HCT116 (cell line): ENCODE data around the gene GPX2. TPM values are rescaled to one million over a fixed set of nuclear protein-coding genes. Genes with fewer than 3 reads are reported as not detected.

Source experiments
- ATAC-seq: fragments of 200-7000 bp; cut with Tn5 transposase; 2 replicates; pipeline ENCODE4 v1.9.1; 2020; ENCODE audit warnings: mild to moderate bottlenecking, moderate library complexity
- Bru-seq: library from RNA; stranded (reverse); fragments of 400-500 nt; gene quantifications from one replicate; lab custom pipeline; 2021; lab: Mats Ljungman, UMichigan
- BruChase-seq, 2 experiments: library from RNA; stranded (reverse); fragments of 400-500 nt; gene quantifications; one replicate each; lab custom pipeline; 2021; lab: Mats Ljungman, UMichigan
- BruUV-seq: library from RNA; stranded (reverse); fragments of 400-500 nt; replicated peaks from 2 replicates; lab custom pipeline; 2021; lab: Mats Ljungman, UMichigan
- CTCF ChIA-PET: fragments of 300-600 bp; sonication (Branson Sonifier 250); formaldehyde crosslinking; loops from one replicate; lab custom pipeline; 2021; ENCODE audit warnings: antibody characterized with exemption; lab: Charles Lee
- POLR2A ChIA-PET: fragments of 300-600, 350-600 bp; sonication (Branson Sonifier 250); formaldehyde crosslinking; loops from one replicate; lab custom pipeline; 2021; ENCODE audit warnings: antibody characterized with exemption; lab: Charles Lee
- RAD21 ChIA-PET, 2 experiments: fragments of 300-600 bp; sonication (Branson Sonifier 250); formaldehyde crosslinking; loops; one replicate each; lab custom pipeline; 2023; ENCODE audit warnings: low total read pairs in 2 of 2; ENCODE audit not compliant: uncharacterized antibody in 2 of 2, unreplicated experiment in 2 of 2, low non-redundant PET in 1 of 2; lab: Charles Lee
- DNase-seq: peaks from one replicate; pipeline ENCODE4 v3.0.0-alpha.2; 2010; ENCODE audit warnings: low read depth, low spot score
- H2AFZ ChIP-seq: fragments of 200-600 bp; shearing (Covaris generic), sonication (generic); 2 replicates; pipeline ENCODE4 v1.6.1; 2017; ENCODE audit warnings: low read depth, mixed run types, mixed read lengths, antibody characterized with exemption, low read length; ENCODE audit not compliant: poor library complexity, severe bottlenecking
- H3K27ac ChIP-seq: 2 replicates; pipeline ENCODE4 v1.5.1; 2012; ENCODE audit warnings: low read depth, low read length
- H3K27me3 ChIP-seq: fragments of 200-600 bp; sonication (generic); 2 replicates; pipeline ENCODE4 v1.6.1; 2016; ENCODE audit warnings: mixed run types, low read length, mixed read lengths; ENCODE audit not compliant: insufficient read depth
- H3K36me3 ChIP-seq, 2 experiments: fragments of 200-500 bp in 1 of 2; fragments of 200-600 bp in 1 of 2; sonication (Bioruptor generic) in 1 of 2; sonication (generic) in 1 of 2; 2 replicates each; pipeline versions ENCODE4 v1.5.1 to v1.6.1; 2014 to 2016; ENCODE audit warnings: low read length in 2 of 2, inconsistent platforms in 1 of 2, mixed read lengths in 1 of 2, mixed run types in 1 of 2; ENCODE audit not compliant: insufficient read depth in 2 of 2, control insufficient read depth in 1 of 2
- H3K4me1 ChIP-seq, 2 experiments: fragments of 200-600 bp in 1 of 2; sonication (generic) in 1 of 2; 2 replicates each; pipeline versions ENCODE4 v1.5.1 to v1.6.1; 2012 to 2017; ENCODE audit warnings: low read length in 2 of 2, inconsistent platforms in 1 of 2, mild to moderate bottlenecking in 1 of 2, mixed read lengths in 1 of 2, mixed run types in 1 of 2, moderate library complexity in 1 of 2; ENCODE audit not compliant: insufficient read depth in 2 of 2, control insufficient read depth in 1 of 2
- H3K4me2 ChIP-seq: fragments of 200-600 bp; sonication (generic); 2 replicates; pipeline ENCODE4 v1.6.1; 2017; ENCODE audit warnings: mixed run types, low read length, mixed read lengths
- H3K4me3 ChIP-seq, 2 experiments: fragments of 200-600 bp in 1 of 2; sonication (generic) in 1 of 2; replicated peaks in 1 of 2; 2 replicates each; pipeline ENCODE4 v1.5.1; 2011 to 2016; ENCODE audit warnings: low read length in 2 of 2, control low read depth in 1 of 2, low read depth in 1 of 2, mild to moderate bottlenecking in 1 of 2, mixed read lengths in 1 of 2, mixed run types in 1 of 2
- H3K79me2 ChIP-seq: fragments of 200-600 bp; sonication (generic); 2 replicates; pipeline ENCODE4 v1.6.1; 2017; ENCODE audit warnings: mild to moderate bottlenecking, mixed run types, low read length, moderate library complexity, mixed read lengths; ENCODE audit not compliant: insufficient read depth
- H3K9ac ChIP-seq: fragments of 200-600 bp; sonication (generic); 2 replicates; pipeline ENCODE4 v1.6.1; 2016; ENCODE audit warnings: low read length, mixed read lengths
- H3K9me2 ChIP-seq: fragments of 200-600 bp; sonication (generic), shearing (Covaris generic); 2 replicates; pipeline ENCODE4 v1.6.1; 2017; ENCODE audit warnings: mixed run types, mild to moderate bottlenecking, moderate library complexity; ENCODE audit not compliant: insufficient read depth
- H3K9me3 ChIP-seq, 2 experiments: fragments of 200-500 bp in 1 of 2; fragments of 200-600 bp in 1 of 2; sonication (Bioruptor generic) in 1 of 2; sonication (generic) in 1 of 2; 2 replicates each; pipeline ENCODE4 v1.6.1; 2014 to 2017; ENCODE audit warnings: low read length in 2 of 2, mixed read lengths in 2 of 2, inconsistent platforms in 1 of 2, low read depth in 1 of 2, mild to moderate bottlenecking in 1 of 2, mixed run types in 1 of 2, moderate library complexity in 1 of 2; ENCODE audit not compliant: control insufficient read depth in 1 of 2, insufficient read depth in 1 of 2
- H4K20me1 ChIP-seq: fragments of 200-600 bp; sonication (generic), shearing (Covaris generic); 2 replicates; pipeline ENCODE4 v1.6.1; 2017; ENCODE audit warnings: mixed run types, mild to moderate bottlenecking, moderate library complexity; ENCODE audit not compliant: insufficient read depth
- CEBPB ChIP-seq: IDR thresholded peaks from 2 replicates; pipeline ENCODE4 v1.6.1; 2012; ENCODE audit warnings: low read depth
- EGR1 ChIP-seq: IDR thresholded peaks from 2 replicates; pipeline ENCODE4 v1.6.1; 2012; ENCODE audit warnings: low read depth
- ELF1 ChIP-seq: IDR thresholded peaks from 2 replicates; pipeline ENCODE4 v1.6.1; 2012; ENCODE audit warnings: low read depth, borderline replicate concordance
- POLR2A ChIP-seq: IDR thresholded peaks from 2 replicates; pipeline ENCODE4 v1.7.0; 2011; ENCODE audit warnings: borderline replicate concordance; ENCODE audit not compliant: insufficient read depth, insufficient read length; ENCODE audit errors: extremely low read depth
- POLR2AphosphoS5 ChIP-seq: IDR thresholded peaks from 2 replicates; pipeline ENCODE4 v1.6.1; 2011; ENCODE audit warnings: mild to moderate bottlenecking, low read depth, low read length, moderate library complexity
- SP1 ChIP-seq: IDR thresholded peaks from 2 replicates; pipeline ENCODE4 v1.6.1; 2012; ENCODE audit warnings: low read depth
- SRF ChIP-seq: IDR thresholded peaks from 2 replicates; pipeline ENCODE4 v1.6.1; 2012; ENCODE audit warnings: low read depth
- ZBTB33 ChIP-seq: IDR thresholded peaks from 2 replicates; pipeline ENCODE4 v1.6.1; 2011; ENCODE audit warnings: mild to moderate bottlenecking, low read length, moderate library complexity; ENCODE audit not compliant: insufficient replicate concordance; ENCODE audit errors: extremely low read depth
- ZFX ChIP-seq: fragments of 450-650 bp; IDR thresholded peaks from 2 replicates; pipeline ENCODE4 v1.6.1; 2017
- intact Hi-C: fragments of 100-400 bp; cut with micrococcal nuclease; formaldehyde crosslinking; loops from 2 replicates; pipeline ENCODE4 v1.10.0; 2022
- long read RNA-seq: library from polyadenylated mRNA; unstranded; transcript quantifications from one replicate; pipeline ENCODE4 v2.0.0, GENCODE V29; 2021; ENCODE audit not compliant: unreplicated experiment
- polyA plus RNA-seq: library from polyadenylated mRNA; unstranded; fragments of >200 nt; gene quantifications from 2 replicates; pipeline ENCODE4 v1.2.1, GENCODE V29; 2012; ENCODE audit warnings: missing spikeins
- total RNA-seq: library from RNA; stranded (reverse); gene quantifications from one replicate; pipeline ENCODE4 v1.2.1, GENCODE V29; 2021; ENCODE audit not compliant: unreplicated experiment

The GPX2 gene
- total RNA-seq (0.61 TPM), Bru-seq, nascent RNA (percentile 12 among the genes with signal in this experiment), BruChase-seq, experiment 1, labeled RNA remaining after a 6-hour chase (percentile 18 among the genes with signal in this experiment), BruChase-seq, experiment 2, labeled RNA remaining after a 2-hour chase (not detected)
- 0.10 and 0.22 TPM in 2 replicates for polyA plus RNA-seq
- long read RNA-seq: 0 reads

GRCh38 chr14:64942531-64943111 lies at the start of gene GPX2:
Gene GPX2, minus strand, starts transcription at chr14:64942745. Its CDS starts 19 bp downstream, at chr14:64942726.
- ChIA-PET CTCF (no interaction called here), RAD21 (no interaction called here), POLR2A (no interaction called here)
- Histone ChIP-seq H3K36me3 (no peaks in the 10 kb centered on the region), H4K20me1 (no peaks in the 10 kb centered on the region), H3K9ac (no peak within 1 kb of the TSS), H2AFZ (no peak within 1 kb of the TSS), H3K9me2 (no peaks in the 10 kb centered on the region), H3K27ac (no peak within 1 kb of the TSS), H3K4me3 (no peak within 1 kb of the TSS), H3K4me2 (no peak within 1 kb of the TSS), H3K27me3 (no peaks in the 10 kb centered on the region), H3K79me2 (no peaks in the 10 kb centered on the region; the same call in 1 of the 2 replicates), H3K4me1 (no peaks in the 10 kb centered on the region), H3K9me3 (no peaks in the 10 kb centered on the region)
- no peak for DNase-seq
- TF ChIP-seq CEBPB: no peak
- TF ChIP-seq POLR2A: no peak
- TF ChIP-seq SP1: no peak
- TF ChIP-seq ELF1: no peak
- no peak for TF ChIP-seq ZBTB33
- no peak for TF ChIP-seq POLR2AphosphoS5
- no peak for TF ChIP-seq ZFX
- no peak for TF ChIP-seq EGR1
- no peak for TF ChIP-seq SRF
- BruUV-seq: no TSS peak
- ATAC-seq: no peak
- intact Hi-C loops: no loop called here
